OCI-LY7 (cell line): ENCODE results near the gene GADD45A. TPM values are rescaled to one million over a fixed set of nuclear protein-coding genes. Genes with fewer than 3 reads are reported as not detected.
A peak's percentile ranks its signal among the peaks of the same experiment; 100 is the strongest.

ENCODE experiments used
- BruUV-seq: library from RNA; stranded (reverse); fragments of 400-500 nt; replicated peaks from 2 replicates; lab custom pipeline; 2021; lab: Mats Ljungman, UMichigan
- CTCF ChIA-PET: fragments of 300-600 bp; sonication (Branson Sonifier 250); formaldehyde crosslinking; loops from one replicate; lab custom pipeline; 2022; ENCODE audit warnings: antibody characterized with exemption; ENCODE audit not compliant: unreplicated experiment; lab: Charles Lee
- POLR2A ChIA-PET: fragments of 300-600 bp; sonication (Branson Sonifier 250); formaldehyde crosslinking; loops from one replicate; lab custom pipeline; 2022; ENCODE audit warnings: antibody characterized with exemption; lab: Charles Lee
- DNase-seq: peaks from one replicate; pipeline ENCODE4 v3.0.0-alpha.2; 2015; ENCODE audit warnings: low spot score
- H2AFZ ChIP-seq: fragments of 200-600 bp; sonication (generic), shearing (Covaris generic); 2 replicates; pipeline ENCODE4 v1.6.1; 2014; ENCODE audit warnings: mild to moderate bottlenecking, antibody characterized with exemption, low read length, moderate library complexity
- H3K27ac ChIP-seq: fragments of 200-600 bp; sonication (generic); 2 replicates; pipeline ENCODE4 v1.5.1; 2014; ENCODE audit warnings: mixed run types, low read depth, mild to moderate bottlenecking, moderate library complexity, low read length, inconsistent platforms; ENCODE audit not compliant: poor library complexity, severe bottlenecking
- H3K36me3 ChIP-seq: fragments of 200-600 bp; sonication (generic); 2 replicates; pipeline ENCODE4 v1.6.1; 2014; ENCODE audit warnings: mild to moderate bottlenecking, antibody characterized with exemption, low read length, moderate library complexity, mixed read lengths; ENCODE audit not compliant: insufficient read depth
- H3K4me1 ChIP-seq: fragments of 200-600 bp; sonication (generic); 2 replicates; pipeline ENCODE4 v1.5.1; 2014; ENCODE audit warnings: mild to moderate bottlenecking, low read length; ENCODE audit not compliant: insufficient read depth, poor library complexity, severe bottlenecking
- H3K4me2 ChIP-seq: fragments of 200-600 bp; sonication (generic); 2 replicates; pipeline ENCODE4 v1.6.1; 2014; ENCODE audit warnings: mild to moderate bottlenecking, low read length
- H3K4me3 ChIP-seq: fragments of 200-600 bp; sonication (generic); 2 replicates; pipeline ENCODE4 v1.5.1; 2014; ENCODE audit warnings: mild to moderate bottlenecking, low read depth, low read length; ENCODE audit not compliant: poor library complexity, severe bottlenecking
- H3K79me2 ChIP-seq: fragments of 200-600 bp; sonication (generic); 2 replicates; pipeline ENCODE4 v1.6.1; 2016; ENCODE audit warnings: low read depth, mild to moderate bottlenecking, low read length, moderate library complexity, mixed read lengths; ENCODE audit not compliant: insufficient read depth
- H3K9me2 ChIP-seq: fragments of 200-600 bp; sonication (generic); 2 replicates; pipeline ENCODE4 v1.6.1; 2016; ENCODE audit warnings: mild to moderate bottlenecking, low read length, mixed read lengths; ENCODE audit not compliant: insufficient read depth
- H3K9me3 ChIP-seq: fragments of 200-600 bp; sonication (generic); 2 replicates; pipeline ENCODE4 v1.6.1; 2014; ENCODE audit warnings: mild to moderate bottlenecking, mixed run types, low read length, mixed read lengths
- H4K20me1 ChIP-seq: fragments of 200-600 bp; sonication (generic); 2 replicates; pipeline ENCODE4 v1.6.1; 2014; ENCODE audit warnings: mild to moderate bottlenecking, antibody characterized with exemption, low read length, moderate library complexity, mixed read lengths; ENCODE audit not compliant: insufficient read depth
- EZH2phosphoT487 ChIP-seq: fragments of 200-600 bp; sonication (generic); IDR thresholded peaks from 2 replicates; pipeline ENCODE4 v1.6.1; 2018; ENCODE audit warnings: low read depth, borderline replicate concordance, mild to moderate bottlenecking, mixed run types, antibody characterized with exemption, low read length, moderate library complexity, mixed read lengths
- intact Hi-C: fragments of 100-400 bp; cut with micrococcal nuclease; formaldehyde crosslinking; loops from one replicate; pipeline ENCODE4 v1.10.0; 2022; ENCODE audit not compliant: unreplicated experiment
- total RNA-seq, 2 experiments: library from RNA; depleted of rRNA in 1 of 2; stranded (reverse); fragments of >200 nt in 1 of 2; shearing (Covaris generic) in 1 of 2; gene quantifications; 2 replicates each; pipeline ENCODE4 v1.2.3, GENCODE V29; 2014 to 2022
- TF ChIP-seq, protein P1 (sequence below): fragments of 200-600 bp; sonication (generic); conservative IDR thresholded peaks from 2 replicates; pipeline ENCODE4 v1.5.1; 2014; ENCODE audit warnings: mild to moderate bottlenecking, antibody characterized with exemption, low read length, moderate library complexity, mixed read lengths

Gene GADD45A
- total RNA-seq, 2 experiments from 2014 or later = 46.8 to 48.6 TPM

DNA sequence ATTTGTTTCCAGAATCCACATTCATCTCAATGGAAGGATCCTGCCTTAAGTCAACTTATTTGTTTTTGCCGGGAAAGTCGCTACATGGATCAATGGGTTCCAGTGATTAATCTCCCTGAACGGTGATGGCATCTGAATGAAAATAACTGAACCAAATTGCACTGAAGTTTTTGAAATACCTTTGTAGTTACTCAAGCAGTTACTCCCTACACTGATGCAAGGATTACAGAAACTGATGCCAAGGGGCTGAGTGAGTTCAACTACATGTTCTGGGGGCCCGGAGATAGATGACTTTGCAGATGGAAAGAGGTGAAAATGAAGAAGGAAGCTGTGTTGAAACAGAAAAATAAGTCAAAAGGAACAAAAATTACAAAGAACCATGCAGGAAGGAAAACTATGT lies 2.6 kb downstream of the GADD45A start:
- Histone ChIP-seq H3K36me3 (peaks cover 66% of the 10 kb centered on the region), H4K20me1 (peaks cover 22% of the 10 kb centered on the region), H2AFZ (no peak overlapping the region), H3K79me2 (peaks cover 32% of the 10 kb centered on the region), H3K27ac (no peak overlapping the region), H3K4me2 (peak overlapping the region; percentile 89), H3K4me1 (peaks cover 55% of the 10 kb centered on the region), H3K9me2 (no peaks in the 10 kb centered on the region), H3K4me3 (peak overlapping the region; percentile 86), H3K9me3 (no peaks in the 10 kb centered on the region)
- CTCF ChIA-PET = no interaction called here
- no peak for DNase-seq
- TSS peak; percentile 77 for BruUV-seq
- TF ChIP-seq, protein P1, sequence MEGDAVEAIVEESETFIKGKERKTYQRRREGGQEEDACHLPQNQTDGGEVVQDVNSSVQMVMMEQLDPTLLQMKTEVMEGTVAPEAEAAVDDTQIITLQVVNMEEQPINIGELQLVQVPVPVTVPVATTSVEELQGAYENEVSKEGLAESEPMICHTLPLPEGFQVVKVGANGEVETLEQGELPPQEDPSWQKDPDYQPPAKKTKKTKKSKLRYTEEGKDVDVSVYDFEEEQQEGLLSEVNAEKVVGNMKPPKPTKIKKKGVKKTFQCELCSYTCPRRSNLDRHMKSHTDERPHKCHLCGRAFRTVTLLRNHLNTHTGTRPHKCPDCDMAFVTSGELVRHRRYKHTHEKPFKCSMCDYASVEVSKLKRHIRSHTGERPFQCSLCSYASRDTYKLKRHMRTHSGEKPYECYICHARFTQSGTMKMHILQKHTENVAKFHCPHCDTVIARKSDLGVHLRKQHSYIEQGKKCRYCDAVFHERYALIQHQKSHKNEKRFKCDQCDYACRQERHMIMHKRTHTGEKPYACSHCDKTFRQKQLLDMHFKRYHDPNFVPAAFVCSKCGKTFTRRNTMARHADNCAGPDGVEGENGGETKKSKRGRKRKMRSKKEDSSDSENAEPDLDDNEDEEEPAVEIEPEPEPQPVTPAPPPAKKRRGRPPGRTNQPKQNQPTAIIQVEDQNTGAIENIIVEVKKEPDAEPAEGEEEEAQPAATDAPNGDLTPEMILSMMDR = no peak
- TF ChIP-seq EZH2phosphoT487 = no peak
- intact Hi-C loops = loop anchor here (2.0 to 10.0 kb wide), 4 partner anchors 25 to 763 kb away; partner anchors contain the start of genes DNAI4, MIER1 and SERBP1
- POLR2A ChIA-PET = interaction anchor here (1.0 to 7.7 kb wide), 4 partner anchors 12 to 53 kb away, joined by 3 to 123 read pairs (median 46); no protein-coding TSS in a partner anchor

- Histone ChIP-seq H3K4me2 (peak overlapping the region; percentile 30), H2AFZ (no peak overlapping the region)
Measured at GRCh38 chr1:67688526-67689219, 3.7 kb downstream of the GADD45A start.

More at GRCh38 chr1:67688526-67689219, 3.7 kb downstream of the GADD45A start:
- Histone ChIP-seq H4K20me1 (peaks cover 22% of the 10 kb centered on the region), H3K4me1 (peaks cover 50% of the 10 kb centered on the region), H3K27ac (no peak overlapping the region), H3K9me3 (no peaks in the 10 kb centered on the region), H3K9me2 (no peaks in the 10 kb centered on the region), H3K79me2 (peaks cover 32% of the 10 kb centered on the region), H3K36me3 (peaks cover 66% of the 10 kb centered on the region), H3K4me3 (no peak overlapping the region)
- TF ChIP-seq EZH2phosphoT487 = no peak
- TF ChIP-seq, protein P1 = no peak
- ChIA-PET CTCF (no interaction called here), POLR2A (interaction anchor here (1.0 kb wide), 1 partner anchor 25 kb away, joined by 3 read pairs; no protein-coding TSS in a partner anchor)
- no peak for DNase-seq
- BruUV-seq = no TSS peak
- intact Hi-C loops = loop anchor here (5.0 to 10.0 kb wide), 3 partner anchors 256 to 764 kb away; partner anchors contain the start of genes DNAI4, MIER1 and SERBP1
